NCI-H524 treated with DMSO at 0.1 percent for 48 hours (cell line): ENCODE results near the gene C12orf56.

Source experiments
- DNase-seq: peaks from one replicate; lab custom pipeline; 2025; lab: John Stamatoyannopoulos, UW

Gene C12orf56

GRCh38 chr12:64390275-64390851 is at the start of gene C12orf56:
C12orf56 (minus strand) TSS chr12:64390758; CDS start chr12:64390565, 193 bp downstream.
- DNase-seq, result no peak

GRCh38 chr12:64440100-64440499 is 49.5 kb upstream of the C12orf56 start:
- no peak for DNase-seq

- DNase-seq, result no peak
Observed at GRCh38 chr12:64433915-64434314, 43.4 kb upstream of the C12orf56 start.

GRCh38 chr12:64431791-64432190 is 41.2 kb upstream of the C12orf56 start:
- no peak for DNase-seq

GRCh38 chr12:64430886-64431285 is 40.3 kb upstream of the C12orf56 start:
- DNase-seq, result no peak

- DNase-seq, result no peak
Observed at GRCh38 chr12:64428956-64429355, 38.4 kb upstream of the C12orf56 start.

- DNase-seq, result no peak
Observed at GRCh38 chr12:64427988-64428387, 37.4 kb upstream of the C12orf56 start.

- no peak for DNase-seq
Observed at GRCh38 chr12:64419696-64420095, 29.1 kb upstream of the C12orf56 start.

GRCh38 chr12:64418209-64418608 is 27.7 kb upstream of the C12orf56 start:
- no peak for DNase-seq

- DNase-seq, result no peak
Observed at GRCh38 chr12:64413884-64414283, 23.3 kb upstream of the C12orf56 start.

- DNase-seq, result no peak
Observed at GRCh38 chr12:64412459-64412858, 21.9 kb upstream of the C12orf56 start.

- DNase-seq, result no peak
Observed at GRCh38 chr12:64411427-64411826, 20.9 kb upstream of the C12orf56 start.

GRCh38 chr12:64407342-64408223 is 17.0 kb upstream of the C12orf56 start:
- no peak for DNase-seq

- no peak for DNase-seq
Observed at GRCh38 chr12:64404470-64405256, 14.1 kb upstream of the C12orf56 start.

GRCh38 chr12:64403707-64404469 is 13.3 kb upstream of the C12orf56 start, which contains the start of gene XPOT:
XPOT (plus strand) TSS chr12:64404392; CDS start chr12:64410036, 5,644 bp downstream.
- peak; percentile 49 for DNase-seq

GRCh38 chr12:64402181-64402580 is 11.6 kb upstream of the C12orf56 start:
- no peak for DNase-seq

- DNase-seq, result no peak
Observed at GRCh38 chr12:64400041-64400440, 9.5 kb upstream of the C12orf56 start.

- no peak for DNase-seq
Observed at GRCh38 chr12:64395739-64396138, 5.2 kb upstream of the C12orf56 start.

GRCh38 chr12:64392221-64392620 is 1.7 kb upstream of the C12orf56 start:
- no peak for DNase-seq

- no peak for DNase-seq
Observed at GRCh38 chr12:64389154-64389553, 1.4 kb downstream of the C12orf56 start.

GRCh38 chr12:64387197-64387816 is 3.3 kb downstream of the C12orf56 start:
- DNase-seq, result no peak
